Stomach (tissue), 4 donors: ENCODE data around the gene ATP10B.

Experiments used
- POLR2AphosphoS5 ChIP-seq, 3 donors: sonication (generic); formaldehyde crosslinking; IDR thresholded peaks; one replicate each; pipeline ENCODE4 v1.6.1; 2016; ENCODE audit warnings: antibody characterized with exemption in 3 of 3
- TF ChIP-seq, protein P1 (sequence below), 7 experiments: fragments of 450-650 bp in 4 of 7; fragments of 200-600 bp in 3 of 7; sonication (generic) in 3 of 7; IDR thresholded peaks; one replicate each; pipeline ENCODE4 v1.5.1; 2016 to 2019; ENCODE audit warnings: antibody characterized with exemption in 7 of 7, control low read depth in 2 of 7, mild to moderate bottlenecking in 1 of 7

DNA sequence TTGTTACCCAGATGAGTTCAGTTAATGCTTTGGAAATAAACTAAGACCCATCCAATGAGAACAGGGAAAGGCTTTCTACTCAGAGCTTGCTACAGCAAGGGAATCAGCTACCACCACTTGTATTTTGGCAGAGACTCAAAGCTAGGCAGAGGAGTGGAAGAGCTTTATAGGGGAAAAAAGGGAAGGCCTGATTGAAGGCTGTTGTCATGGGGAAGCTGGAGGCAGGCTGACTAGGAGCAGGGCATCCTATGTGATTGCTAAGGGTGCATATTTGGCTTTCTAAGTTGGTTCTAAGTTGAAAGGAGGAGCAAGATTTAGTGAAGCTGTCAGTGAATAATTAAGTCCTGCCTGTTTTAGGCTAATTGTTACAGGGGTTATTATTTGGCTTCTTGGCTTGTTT lies 314.9 kb downstream of the ATP10B start:
- TF ChIP-seq, protein P1, sequence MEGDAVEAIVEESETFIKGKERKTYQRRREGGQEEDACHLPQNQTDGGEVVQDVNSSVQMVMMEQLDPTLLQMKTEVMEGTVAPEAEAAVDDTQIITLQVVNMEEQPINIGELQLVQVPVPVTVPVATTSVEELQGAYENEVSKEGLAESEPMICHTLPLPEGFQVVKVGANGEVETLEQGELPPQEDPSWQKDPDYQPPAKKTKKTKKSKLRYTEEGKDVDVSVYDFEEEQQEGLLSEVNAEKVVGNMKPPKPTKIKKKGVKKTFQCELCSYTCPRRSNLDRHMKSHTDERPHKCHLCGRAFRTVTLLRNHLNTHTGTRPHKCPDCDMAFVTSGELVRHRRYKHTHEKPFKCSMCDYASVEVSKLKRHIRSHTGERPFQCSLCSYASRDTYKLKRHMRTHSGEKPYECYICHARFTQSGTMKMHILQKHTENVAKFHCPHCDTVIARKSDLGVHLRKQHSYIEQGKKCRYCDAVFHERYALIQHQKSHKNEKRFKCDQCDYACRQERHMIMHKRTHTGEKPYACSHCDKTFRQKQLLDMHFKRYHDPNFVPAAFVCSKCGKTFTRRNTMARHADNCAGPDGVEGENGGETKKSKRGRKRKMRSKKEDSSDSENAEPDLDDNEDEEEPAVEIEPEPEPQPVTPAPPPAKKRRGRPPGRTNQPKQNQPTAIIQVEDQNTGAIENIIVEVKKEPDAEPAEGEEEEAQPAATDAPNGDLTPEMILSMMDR (IDR thresholded peaks at IDR 0.05): no peak
- TF ChIP-seq POLR2AphosphoS5 (IDR thresholded peaks at IDR 0.05): no peak
